KG1 (cell line): Measurements from ENCODE around the gene S100B.

Source experiments
- DNase-seq: peaks from one replicate; lab custom pipeline; 2025; lab: John Stamatoyannopoulos, UW

The S100B gene

GRCh38 chr21:46627726-46628125 is 22.8 kb upstream of the S100B start:
- no peak for DNase-seq

- DNase-seq, result no peak
These were observed 22.2 kb upstream of the S100B start for GRCh38 chr21:46626975-46627501.

- DNase-seq, result no peak
These were observed 21.7 kb upstream of the S100B start for GRCh38 chr21:46626536-46626935.

GRCh38 chr21:46625759-46626158 is 20.9 kb upstream of the S100B start:
- no peak for DNase-seq

GRCh38 chr21:46624050-46624449 is 19.2 kb upstream of the S100B start:
- DNase-seq, result no peak

- DNase-seq, result peak; percentile 67
These were observed 17.3 kb upstream of the S100B start for GRCh38 chr21:46622226-46622625.

- no peak for DNase-seq
These were observed 16.7 kb upstream of the S100B start for GRCh38 chr21:46621457-46622182.

GRCh38 chr21:46620846-46621245 is 16.0 kb upstream of the S100B start:
- DNase-seq, result no peak

- no peak for DNase-seq
These were observed 15.0 kb upstream of the S100B start for GRCh38 chr21:46619846-46620245.

GRCh38 chr21:46618738-46619379 is 14.0 kb upstream of the S100B start:
- DNase-seq, result no peak

GRCh38 chr21:46617267-46618051 is 12.6 kb upstream of the S100B start:
- no peak for DNase-seq

GRCh38 chr21:46616656-46617055 is 11.8 kb upstream of the S100B start:
- no peak for DNase-seq

GRCh38 chr21:46616050-46616449 is 11.2 kb upstream of the S100B start:
- no peak for DNase-seq

GRCh38 chr21:46613391-46613790 is 8.5 kb upstream of the S100B start:
- no peak for DNase-seq

GRCh38 chr21:46610018-46610701 is 5.3 kb upstream of the S100B start:
- no peak for DNase-seq

GRCh38 chr21:46608672-46609111 is 3.8 kb upstream of the S100B start:
- DNase-seq, result no peak

GRCh38 chr21:46607636-46608035 is 2.8 kb upstream of the S100B start:
- no peak for DNase-seq

GRCh38 chr21:46606427-46606813 is 1.5 kb upstream of the S100B start:
- DNase-seq, result peak; percentile 66

GRCh38 chr21:46605767-46606426 is 1.0 kb upstream of the S100B start:
- peak; percentile 89 for DNase-seq

GRCh38 chr21:46604329-46604974 is 430 bp downstream of the S100B start:
- DNase-seq, result no peak

- DNase-seq, result no peak
These were observed 1.7 kb downstream of the S100B start for GRCh38 chr21:46603228-46603627.
